GM12891 (cell line): ENCODE data around the gene CD300LB.
"Not testable (repeated sequence)": the region's sequence is repeated elsewhere in the genome, so short reads cannot be mapped to it uniquely, and the experiment has no call there.

Experiments
- DNase-seq: peaks from one replicate; pipeline ENCODE4 v3.0.0; 2011; ENCODE audit warnings: low spot score; ENCODE audit not compliant: insufficient read length
- FAIRE-seq: peaks from 2 replicates; lab custom pipeline; 2011; peaks lifted over from hg19 to GRCh38; lab: Jason Lieb, UNC
- PAX5 ChIP-seq: IDR thresholded peaks from 2 replicates; pipeline ENCODE4 v1.6.1; 2011; ENCODE audit warnings: low read length, moderate library complexity, mild to moderate bottlenecking; ENCODE audit not compliant: insufficient read depth, severe bottlenecking
- POLR2A ChIP-seq: IDR thresholded peaks from 2 replicates; pipeline ENCODE4 v1.6.1; 2011; ENCODE audit warnings: low read depth, low read length, control low read depth
- POLR2AphosphoS5 ChIP-seq: IDR thresholded peaks from 2 replicates; pipeline ENCODE4 v1.6.1; 2011; ENCODE audit warnings: low read depth, low read length, control low read depth
- POU2F2 ChIP-seq: IDR thresholded peaks from 2 replicates; pipeline ENCODE4 v1.6.1; 2011; ENCODE audit warnings: low read depth, mild to moderate bottlenecking, control low read depth, low read length, moderate library complexity
- SPI1 ChIP-seq: IDR thresholded peaks from 2 replicates; pipeline ENCODE4 v1.6.1; 2011; ENCODE audit warnings: low read depth, low read length, control low read depth
- TAF1 ChIP-seq: IDR thresholded peaks from 2 replicates; pipeline ENCODE4 v1.6.1; 2011; ENCODE audit warnings: low read depth, low read length, control low read depth

CD300LB gene

GRCh38 chr17:74516561-74517328 is 14.5 kb downstream of the CD300LB start:
- TF ChIP-seq TAF1 (no peak), PAX5 (no peak), POU2F2 (no peak), POLR2AphosphoS5 (no peak)
- DNase-seq: no peak
- no peak for FAIRE-seq

- DNase-seq: no peak
- no peak for FAIRE-seq
- TF ChIP-seq PAX5 (no peak), POLR2AphosphoS5 (no peak), POLR2A (no peak), SPI1 (no peak), POU2F2 (no peak), TAF1 (no peak)
These were observed 15.3 kb downstream of the CD300LB start for GRCh38 chr17:74515941-74516340.

GRCh38 chr17:74514632-74515334 is 16.5 kb downstream of the CD300LB start:
- FAIRE-seq (no peak), DNase-seq (no peak)
- TF ChIP-seq POU2F2: no peak; the same call in 1 of the 2 replicates
- TF ChIP-seq POLR2AphosphoS5: 0 out of 2 replicates have a peak, but pooled peaks have one; percentile 8

- DNase-seq (no peak), FAIRE-seq (peak; percentile 98)
- no peak for TF ChIP-seq POLR2A
- peak; percentile 40; the same call in 1 of the 2 replicates for TF ChIP-seq POLR2AphosphoS5
- TF ChIP-seq POU2F2: peak; percentile 18; the same call in 1 of the 2 replicates
- TF ChIP-seq SPI1: no peak
These were observed 17.2 kb downstream of the CD300LB start for GRCh38 chr17:74513987-74514631.

- FAIRE-seq: peak; percentile 69
- DNase-seq: no peak
- no peak for TF ChIP-seq TAF1
- TF ChIP-seq POLR2AphosphoS5: no peak
- TF ChIP-seq PAX5: no peak
- TF ChIP-seq POLR2A: no peak
- no peak; the same call in 1 of the 2 replicates for TF ChIP-seq SPI1
- TF ChIP-seq POU2F2: no peak
These were observed 18.6 kb downstream of the CD300LB start for GRCh38 chr17:74512624-74513091.

- DNase-seq (no peak), FAIRE-seq (no peak)
- no peak for TF ChIP-seq POLR2AphosphoS5
- TF ChIP-seq POU2F2: no peak
- TF ChIP-seq PAX5: no peak
- TF ChIP-seq TAF1: no peak
- TF ChIP-seq POLR2A: no peak
- TF ChIP-seq SPI1: no peak
These were observed 19.2 kb downstream of the CD300LB start for GRCh38 chr17:74512036-74512435.

- FAIRE-seq: no peak
- no peak for TF ChIP-seq SPI1
- no peak for TF ChIP-seq POLR2AphosphoS5
- TF ChIP-seq POLR2A: no peak
- no peak for TF ChIP-seq PAX5
- TF ChIP-seq TAF1: no peak
- no peak for TF ChIP-seq POU2F2
- no peak for DNase-seq
These were observed 23.1 kb downstream of the CD300LB start for GRCh38 chr17:74508156-74508555.

- DNase-seq, FAIRE-seq: not testable (repeated sequence)
These were observed 27.3 kb downstream of the CD300LB start for GRCh38 chr17:74503949-74504348.

- FAIRE-seq: no peak
- no peak for DNase-seq
- TF ChIP-seq TAF1: no peak
- TF ChIP-seq POLR2A: no peak
- no peak for TF ChIP-seq POU2F2
- no peak for TF ChIP-seq PAX5
- TF ChIP-seq SPI1: no peak
- no peak for TF ChIP-seq POLR2AphosphoS5
These were observed 28.4 kb downstream of the CD300LB start for GRCh38 chr17:74502861-74503260.

- DNase-seq (no peak), FAIRE-seq (no peak)
- TF ChIP-seq POLR2A (no peak), POU2F2 (no peak), TAF1 (no peak), PAX5 (no peak), POLR2AphosphoS5 (no peak), SPI1 (no peak)
These were observed 31.3 kb downstream of the CD300LB start for GRCh38 chr17:74499992-74500391.
